Hepatic stellate cell (primary cell): ENCODE results near the gene NINL.
A peak's percentile ranks its signal among the peaks of the same experiment; 100 is the strongest.
"Not testable (repeated sequence)": the region's sequence is repeated elsewhere in the genome, so short reads cannot be mapped to it uniquely, and the experiment has no call there.

ENCODE experiments used
- DNase-seq: peaks from one replicate; pipeline ENCODE4 v3.0.0; 2011; ENCODE audit warnings: low spot score

The NINL gene

GRCh38 chr20:25552977-25553376 lies 32.4 kb downstream of the NINL start:
- DNase-seq: no peak

- DNase-seq: no peak
Observed at GRCh38 chr20:25551413-25552215, 33.7 kb downstream of the NINL start.

DNA sequence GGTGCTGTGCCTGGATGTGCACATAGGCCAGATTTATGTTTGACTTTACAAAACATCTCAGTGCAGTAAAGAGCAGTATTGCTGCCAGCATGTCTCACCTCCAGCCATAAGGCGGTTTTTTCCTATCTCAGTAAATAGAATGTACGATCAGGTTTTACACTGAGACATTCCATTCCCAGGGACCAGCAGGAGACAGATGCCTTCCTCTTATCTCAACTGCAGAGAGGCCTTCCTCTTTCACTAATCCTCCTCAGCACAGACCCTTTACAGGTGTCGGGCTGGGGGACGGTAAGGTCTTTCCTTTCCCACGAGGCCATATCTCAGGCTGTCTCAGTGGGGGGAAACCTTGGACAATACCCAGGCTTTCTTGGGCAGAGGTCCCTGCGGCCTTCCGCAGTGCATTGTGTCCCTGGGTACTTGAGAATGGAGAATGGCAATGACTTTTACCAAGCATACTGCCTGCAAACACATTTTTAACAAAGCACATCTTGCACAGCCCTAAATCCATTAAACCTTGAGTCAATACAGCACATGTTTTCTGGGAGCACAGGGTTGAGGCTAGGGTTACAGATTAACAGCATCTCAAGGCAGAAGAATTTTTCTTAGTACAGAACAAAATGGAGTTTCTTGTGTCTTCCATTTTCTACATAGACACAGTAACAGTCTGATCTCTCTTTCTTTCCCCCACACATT lies 34.5 kb downstream of the NINL start:
- not testable (repeated sequence) for DNase-seq

DNA sequence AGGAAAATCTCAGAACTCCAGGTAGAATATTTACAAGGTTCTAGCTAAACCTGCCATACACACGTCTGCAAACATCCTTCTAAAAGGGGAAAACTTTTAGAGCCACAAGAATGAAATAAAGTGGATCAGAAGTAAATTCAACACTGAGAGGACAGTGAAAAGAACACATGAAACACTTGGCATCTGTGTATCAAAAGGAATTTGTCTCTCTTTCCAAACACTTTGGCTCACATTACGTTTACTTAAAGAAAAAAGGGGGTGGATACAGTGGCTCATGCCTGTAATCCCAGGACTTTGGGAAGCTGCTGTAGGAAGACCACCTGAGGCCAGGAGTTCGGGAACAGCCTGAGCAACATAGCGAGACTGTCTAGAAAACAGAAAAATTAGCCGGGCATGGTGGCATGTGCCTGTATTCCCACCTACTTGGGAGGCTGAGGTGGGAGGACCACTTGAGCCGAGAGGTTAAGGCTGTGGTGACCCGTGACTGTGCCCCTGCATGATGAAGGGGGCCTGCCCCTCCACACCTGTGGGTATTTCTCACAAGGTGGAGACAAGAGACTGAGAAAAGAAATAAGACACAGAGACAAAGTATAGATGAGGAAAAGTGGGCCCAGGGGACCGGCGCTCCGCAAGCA lies 35.4 kb downstream of the NINL start:
- DNase-seq: no peak

- no peak for DNase-seq
Observed at GRCh38 chr20:25549172-25549773, 36.1 kb downstream of the NINL start.

- DNase-seq: no peak
Observed at GRCh38 chr20:25548613-25549086, 36.7 kb downstream of the NINL start.

DNA sequence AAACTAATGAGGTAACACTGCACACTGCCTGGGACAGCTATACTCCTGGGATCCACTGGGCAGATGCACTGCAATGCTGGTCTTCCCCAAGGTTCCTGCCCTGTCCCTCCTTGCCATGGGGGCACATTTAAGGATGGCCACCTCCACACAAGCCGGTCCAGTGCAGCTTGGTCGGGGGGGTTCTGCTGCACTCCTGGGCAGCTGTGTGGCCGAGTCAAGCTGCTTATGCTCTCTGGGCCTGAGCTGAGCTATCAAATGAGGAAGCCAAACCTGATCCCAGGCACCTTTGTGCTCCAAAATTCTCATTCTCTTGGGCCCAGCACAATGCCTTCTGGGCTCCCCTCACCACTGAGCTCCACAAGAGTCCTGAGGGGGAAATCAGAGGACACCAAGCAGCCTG lies 37.3 kb downstream of the NINL start:
- DNase-seq: no peak

GRCh38 chr20:25547063-25547462 lies 38.3 kb downstream of the NINL start:
- no peak for DNase-seq

DNA sequence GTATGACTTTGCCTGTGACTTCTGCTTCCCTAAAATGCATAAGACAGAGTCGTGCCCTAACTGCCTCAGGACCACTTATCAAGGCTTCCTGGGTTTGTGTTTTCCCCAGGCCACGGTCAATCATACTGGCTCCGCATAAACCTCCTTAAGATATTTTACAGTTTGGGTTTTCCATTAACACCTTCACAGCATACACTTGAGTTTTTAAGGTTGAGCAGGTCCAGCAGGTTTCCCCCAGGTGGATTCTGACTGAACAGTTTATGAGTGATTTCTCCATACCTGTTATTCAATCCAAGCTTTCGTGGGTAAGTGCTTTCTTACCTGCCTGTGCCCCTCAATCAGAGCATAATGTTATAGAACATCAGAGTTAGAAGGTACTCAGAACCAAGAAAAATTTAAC lies 39.3 kb downstream of the NINL start:
- DNase-seq: no peak

GRCh38 chr20:25545171-25545570 lies 40.2 kb downstream of the NINL start:
- DNase-seq: no peak

DNA sequence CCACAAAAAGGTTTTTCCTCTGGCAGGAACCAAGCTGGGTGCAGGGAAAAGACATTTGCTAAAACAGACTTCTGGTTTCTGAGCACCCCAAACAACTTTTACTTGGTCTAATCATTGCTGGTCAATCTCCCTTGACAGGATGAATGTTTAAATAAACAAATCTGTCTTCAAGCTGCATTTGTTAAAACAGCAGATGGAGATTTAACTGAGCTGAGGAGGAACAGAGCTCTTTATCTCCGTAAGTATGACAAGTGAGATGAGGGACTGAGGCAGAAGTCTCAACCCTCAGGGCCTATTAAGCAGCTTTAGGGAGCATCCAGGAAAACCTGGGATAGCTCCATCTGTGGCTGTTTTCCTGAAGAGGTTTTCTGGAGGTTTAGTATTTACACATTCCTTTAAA lies 40.6 kb downstream of the NINL start:
- no peak for DNase-seq

GRCh38 chr20:25544311-25544710 lies 41.0 kb downstream of the NINL start:
- DNase-seq: no peak

- DNase-seq: no peak
Observed at GRCh38 chr20:25543068-25543467, 42.3 kb downstream of the NINL start.

GRCh38 chr20:25541676-25542075 lies 43.7 kb downstream of the NINL start:
- no peak for DNase-seq

DNA sequence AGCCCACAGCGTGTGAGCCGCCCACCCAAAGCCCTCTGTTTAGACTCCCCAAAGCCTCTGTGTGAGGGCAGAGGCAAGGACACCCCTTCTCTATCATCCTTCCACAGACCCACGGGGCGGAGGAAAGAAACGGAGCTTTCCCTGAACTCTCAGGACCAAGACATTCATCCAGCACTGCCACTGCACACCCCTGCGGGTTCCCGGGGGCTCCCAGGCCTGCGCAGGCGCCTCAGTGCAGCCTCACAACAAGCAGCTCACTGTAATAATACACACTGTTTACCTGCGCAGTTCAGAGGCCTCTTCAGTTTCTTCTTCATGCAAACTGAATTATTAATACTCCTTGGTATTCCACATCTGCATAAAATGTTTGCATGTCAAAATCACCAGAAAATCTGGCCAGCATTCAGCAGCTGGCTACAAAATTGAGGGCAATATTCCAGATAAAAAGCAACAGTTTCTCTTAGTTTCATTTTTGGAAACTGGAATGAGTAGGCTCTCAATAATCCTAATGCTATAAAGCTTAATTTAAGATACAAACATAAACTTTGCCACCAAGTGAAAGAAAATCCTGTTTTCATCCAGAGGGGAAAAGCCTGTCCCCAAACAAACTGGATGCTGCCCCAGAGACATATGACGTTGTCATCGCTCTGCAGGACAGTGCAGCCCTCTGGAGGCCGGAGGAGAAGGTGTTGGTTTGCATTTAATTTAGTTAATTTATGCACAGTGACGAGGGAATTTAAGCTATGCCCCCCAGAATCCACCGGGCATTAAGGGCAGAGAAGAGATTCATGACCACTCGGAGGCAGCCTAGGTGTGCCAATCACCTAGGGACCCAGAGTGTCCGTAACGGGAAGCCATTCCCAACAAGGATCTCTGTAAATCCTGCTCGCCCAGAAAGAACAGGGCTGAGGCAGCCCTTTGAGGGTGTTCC lies 45.3 kb downstream of the NINL start:
- peak; percentile 53 for DNase-seq

DNA sequence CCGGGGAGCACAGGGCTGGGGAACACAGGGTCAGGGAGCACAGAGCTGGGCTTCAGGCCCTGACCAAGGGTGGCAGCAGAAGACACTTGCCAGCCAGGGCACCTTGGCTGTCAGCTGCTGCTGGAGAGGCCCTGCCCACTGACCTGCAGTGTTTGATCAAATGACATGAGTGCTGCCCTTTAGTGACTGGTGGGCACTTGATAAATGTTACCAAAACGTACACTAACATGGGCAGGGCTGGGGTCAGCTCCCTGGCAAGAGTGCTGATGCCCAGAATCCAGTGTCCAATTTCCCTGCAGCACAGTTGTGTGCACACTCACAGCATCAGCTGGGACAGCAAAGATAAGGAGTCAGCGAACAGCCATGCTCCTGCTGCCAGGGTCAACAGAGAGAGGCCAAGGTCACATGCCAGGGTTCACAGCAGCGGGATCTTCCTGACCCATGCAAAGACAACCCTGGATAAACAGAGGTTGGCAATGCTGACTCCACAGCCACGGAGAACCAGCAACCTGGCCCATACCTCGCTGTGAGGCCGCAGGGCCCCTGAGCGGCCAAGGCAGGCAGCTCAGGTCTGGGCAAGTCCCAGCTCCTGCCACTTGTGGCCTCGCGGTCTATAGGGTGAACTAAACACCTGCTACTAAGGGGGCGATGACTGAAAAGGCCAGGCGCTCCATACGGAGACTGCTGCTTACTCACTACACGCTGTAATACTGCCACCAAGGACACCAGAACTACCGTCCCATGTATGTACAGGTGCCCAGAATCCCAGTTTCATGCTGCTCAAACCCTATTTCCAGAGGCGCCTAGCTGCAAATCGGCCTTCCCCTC lies 46.3 kb downstream of the NINL start:
- DNase-seq: no peak

DNA sequence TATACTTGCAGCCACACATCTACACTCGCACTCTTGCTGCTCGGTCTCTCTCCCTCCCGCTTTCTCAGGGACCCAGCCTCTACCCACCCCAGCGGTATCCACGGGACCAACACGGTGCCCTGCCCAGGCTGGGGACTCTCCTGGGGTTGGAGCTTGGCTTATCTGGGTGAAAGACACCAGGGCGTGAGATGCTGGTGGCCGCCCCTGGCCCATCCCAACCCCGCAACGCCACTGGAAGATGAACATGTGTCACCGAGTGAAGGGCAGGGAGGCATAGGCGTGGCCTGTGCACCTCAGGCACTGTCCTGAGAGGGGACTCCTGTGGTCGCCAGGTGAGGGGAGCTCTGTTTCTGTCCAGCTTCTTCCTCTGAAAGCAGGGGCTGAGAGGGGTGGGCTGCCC lies 47.4 kb downstream of the NINL start:
- DNase-seq: no peak

DNA sequence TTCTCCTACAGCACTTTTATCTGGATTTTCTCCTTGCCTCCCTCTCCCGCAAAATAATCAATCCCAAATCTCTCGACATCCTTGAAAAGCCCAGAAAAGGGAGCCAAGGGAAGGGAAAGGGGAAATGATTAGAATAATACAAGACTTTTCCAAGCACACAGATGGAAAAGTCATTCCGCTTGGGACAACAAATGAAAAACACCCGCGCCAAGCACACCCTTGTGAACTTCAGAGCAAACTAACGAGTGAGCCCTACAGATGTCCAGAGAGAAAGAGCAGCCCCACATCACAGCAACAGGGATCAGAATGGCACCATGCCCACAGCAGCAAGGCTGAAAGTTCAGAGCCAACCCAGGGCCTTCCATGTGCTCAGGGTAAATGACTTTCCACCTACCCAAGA lies 49.6 kb downstream of the NINL start:
- no peak for DNase-seq

DNA sequence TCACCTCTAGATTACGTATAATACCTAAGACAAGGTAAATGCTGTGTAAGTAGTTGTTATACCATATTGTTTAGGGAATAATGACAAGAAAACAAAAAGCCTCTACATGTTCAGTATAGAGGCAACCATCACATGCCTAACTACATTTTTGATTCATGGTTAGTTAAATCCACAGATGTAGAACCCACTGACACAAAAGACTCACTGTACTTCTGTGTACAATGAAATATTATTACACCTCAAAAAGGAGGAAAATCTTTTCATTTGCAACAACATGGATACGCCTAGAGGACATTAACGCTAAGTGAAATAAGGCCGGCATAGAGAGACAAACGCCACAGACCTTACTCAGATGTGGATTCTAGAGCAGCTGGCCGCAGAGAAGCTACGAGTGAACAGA lies 50.5 kb downstream of the NINL start:
- no peak for DNase-seq

DNA sequence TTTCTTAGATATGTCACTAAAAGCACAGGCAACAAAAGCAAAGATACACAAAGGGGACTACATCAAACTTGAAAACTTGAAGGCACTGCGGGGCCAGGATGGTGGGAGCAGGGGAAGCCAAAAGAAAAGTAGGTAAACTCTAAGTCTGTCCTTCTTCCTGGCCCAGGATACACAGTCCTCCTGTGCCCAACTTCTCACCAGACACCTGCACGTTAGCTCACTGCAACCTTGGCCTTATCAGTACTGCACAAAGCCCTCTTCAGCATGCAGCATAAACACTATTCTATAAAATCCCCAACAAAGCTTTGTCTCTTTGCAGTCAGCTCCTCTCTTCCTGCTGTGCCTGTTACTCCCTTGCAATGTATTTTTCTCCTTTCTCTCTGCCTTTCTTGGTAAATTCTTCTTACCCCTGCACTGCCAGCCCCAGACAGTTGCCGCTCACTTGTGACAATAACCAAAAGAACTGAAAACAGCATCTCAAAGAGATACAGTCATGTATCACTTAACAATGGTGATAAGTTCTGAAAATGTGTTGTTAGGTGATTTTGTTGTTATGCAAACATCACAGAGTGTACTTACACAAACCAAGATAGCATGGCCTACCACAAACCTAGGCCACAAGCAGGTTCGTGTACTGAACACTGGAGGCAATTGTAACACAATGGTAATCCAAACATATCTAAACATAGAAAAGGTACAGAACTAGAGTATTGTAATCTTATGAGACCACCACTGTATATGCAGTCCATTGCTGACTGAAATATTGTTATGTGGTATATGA lies 51.2 kb downstream of the NINL start:
- DNase-seq: no peak
